Gastroesophageal sphincter (tissue), 4 donors: ENCODE measurements around the gene RERE. TPM values are rescaled to one million over a fixed set of nuclear protein-coding genes. Genes with fewer than 3 reads are reported as not detected.

Experiments
- ATAC-seq: fragments of 150-250 bp; one replicate; pipeline ENCODE4 v1.9.1; 2016; ENCODE audit warnings: mild to moderate bottlenecking, moderate library complexity
- H3K27ac ChIP-seq, 4 donors: fragments of 200-600 bp; sonication (generic) in 3 of 4; 1 replicate in 3 of 4; 2 replicates in 1 of 4; pipeline ENCODE4 v1.5.1; 2016 to 2019
- H3K27me3 ChIP-seq: fragments of 200-600 bp; sonication (generic); one replicate; pipeline ENCODE4 v1.5.1; 2019
- H3K36me3 ChIP-seq, 2 donors: fragments of 200-600 bp; sonication (generic); one replicate each; pipeline ENCODE4 v1.5.1; 2019; ENCODE audit warnings: control low read depth in 1 of 2
- H3K4me1 ChIP-seq, 3 donors: fragments of 200-600 bp; sonication (generic); 1 replicate in 2 of 3; 2 replicates in 1 of 3; pipeline ENCODE4 v1.5.1; 2016 to 2019; ENCODE audit warnings: control low read depth in 2 of 3
- H3K4me3 ChIP-seq, 2 donors: fragments of 200-600 bp; sonication (generic); one replicate each; pipeline ENCODE4 v1.5.1; 2019; ENCODE audit warnings: mild to moderate bottlenecking in 1 of 2, moderate library complexity in 1 of 2
- H3K9me3 ChIP-seq, 3 donors: fragments of 200-600 bp; sonication (generic); one replicate each; pipeline ENCODE4 v1.5.1; 2017 to 2019; ENCODE audit warnings: control low read depth in 2 of 3
- CTCF ChIP-seq, 4 experiments: fragments of 200-600 bp in 2 of 4; fragments of 450-650 bp in 2 of 4; sonication (generic) in 1 of 4; IDR thresholded peaks; one replicate each; pipeline ENCODE4 v1.5.1; 2017 to 2019; ENCODE audit warnings: antibody characterized with exemption in 4 of 4, mild to moderate bottlenecking in 2 of 4, moderate library complexity in 2 of 4
- EP300 ChIP-seq: sonication (generic); formaldehyde crosslinking; IDR thresholded peaks from one replicate; pipeline ENCODE4 v1.6.1; 2017; ENCODE audit warnings: antibody characterized with exemption, mild to moderate bottlenecking
- POLR2A ChIP-seq, 2 donors: fragments of 450-650 bp; IDR thresholded peaks; one replicate each; pipeline ENCODE4 v1.6.1; 2017; ENCODE audit warnings: antibody characterized with exemption in 2 of 2, mild to moderate bottlenecking in 2 of 2, moderate library complexity in 1 of 2
- POLR2AphosphoS5 ChIP-seq: sonication (generic); formaldehyde crosslinking; IDR thresholded peaks from one replicate; pipeline ENCODE4 v1.6.1; 2017; ENCODE audit warnings: antibody characterized with exemption
- WGBS, 2 donors: methylation state at CpG; one replicate each; pipeline ENCODE4 v1.1.5; 2018; ENCODE audit warnings: low coverage in 1 of 2; 5-methylcytosine and 5-hydroxymethylcytosine counted together
- total RNA-seq, 4 donors: library from RNA; depleted of rRNA; stranded (reverse); fragments of >200 nt; gene quantifications; one replicate each; pipeline ENCODE4 v1.1.0, GENCODE V29; 2016

Gene RERE
- total RNA-seq, 4 donors from 2014 or later: 112 to 212 (median 139) TPM

GRCh38 chr1:8370046-8370881, 447.2 kb downstream of the RERE start:
- Histone ChIP-seq H3K4me1 (peaks cover 35 to 100% (median 67%) of the 10 kb centered on the region in 3 donors), H3K9me3 (no peaks in the 10 kb centered on the region), H3K27ac (peak overlapping the region; percentile 89 to 94 (median 92)), H3K36me3 (peaks cover 0 to 7% of the 10 kb centered on the region in 2 donors), H3K4me3 (no peak overlapping the region), H3K27me3 (no peaks in the 10 kb centered on the region)
- TF ChIP-seq POLR2A (IDR thresholded peaks at IDR 0.05): no peak
- no peak for TF ChIP-seq EP300
- no peak for TF ChIP-seq POLR2AphosphoS5
- TF ChIP-seq CTCF (IDR thresholded peaks at IDR 0.05): no peak
- WGBS, 2 donors: 44 to 52% methylated on average over 12 to 13 of the region's 14 CpGs
- no peak for ATAC-seq

- Histone ChIP-seq H3K4me1 (peaks cover 36 to 100% (median 69%) of the 10 kb centered on the region in 3 donors), H3K9me3 (no peaks in the 10 kb centered on the region), H3K36me3 (peaks cover 0 to 19% of the 10 kb centered on the region in 2 donors), H3K4me3 (no peak overlapping the region), H3K27me3 (no peaks in the 10 kb centered on the region), H3K27ac (peak overlapping the region; percentile 89 to 94 (median 92))
- 70% methylated on average over 3 of the region's 5 CpGs; no CpG with 5 or more reads in 1 of the 2 donors for WGBS, 2 donors
- TF ChIP-seq POLR2AphosphoS5: no peak
- no peak for ATAC-seq
Measured at GRCh38 chr1:8368956-8369639, 448.3 kb downstream of the RERE start.

- WGBS, 2 donors: 62 to 66% methylated on average over 5 to 7 of the region's 8 CpGs
- Histone ChIP-seq H3K9me3 (no peaks in the 10 kb centered on the region), H3K27me3 (no peaks in the 10 kb centered on the region), H3K36me3 (peaks cover 0 to 32% of the 10 kb centered on the region in 2 donors), H3K4me3 (no peak overlapping the region), H3K27ac (peak overlapping the region; percentile 19 to 94 (median 84)), H3K4me1 (peaks cover 38 to 100% (median 70%) of the 10 kb centered on the region in 3 donors)
- TF ChIP-seq CTCF (IDR thresholded peaks at IDR 0.05) (no peak), POLR2AphosphoS5 (no peak), EP300 (no peak), POLR2A (IDR thresholded peaks at IDR 0.05) (no peak)
- no peak for ATAC-seq
Measured at GRCh38 chr1:8367571-8368194, 449.8 kb downstream of the RERE start.

- Histone ChIP-seq H3K4me1 (peaks cover 20 to 96% (median 52%) of the 10 kb centered on the region in 3 donors), H3K27me3 (no peaks in the 10 kb centered on the region), H3K36me3 (peaks cover 0 to 51% of the 10 kb centered on the region in 2 donors), H3K27ac (peak overlapping the region in 3 of 4 donors; percentile 87 to 94 (median 92)), H3K4me3 (no peak overlapping the region), H3K9me3 (no peaks in the 10 kb centered on the region)
- no peak for ATAC-seq
- no peak for TF ChIP-seq CTCF (IDR thresholded peaks at IDR 0.05)
- no peak for TF ChIP-seq POLR2A (IDR thresholded peaks at IDR 0.05)
- no peak for TF ChIP-seq POLR2AphosphoS5
- 92% methylated on average over 15 of the region's 24 CpGs; no CpG with 5 or more reads in 1 of the 2 donors for WGBS, 2 donors
Measured at GRCh38 chr1:8365661-8366362, 451.6 kb downstream of the RERE start.
